Coronary artery (tissue), 2 donors: ENCODE results near the gene MERTK.
"Not testable (repeated sequence)": the region's sequence is repeated elsewhere in the genome, so short reads cannot be mapped to it uniquely, and the experiment has no call there.

Experiments used
- DNase-seq: peaks from one replicate; pipeline ENCODE4 v3.0.0-alpha.2; 2017; ENCODE audit warnings: low spot score
- H3K27ac ChIP-seq, 2 donors: fragments of 200-600 bp; sonication (generic); one replicate each; pipeline ENCODE4 v1.5.1; 2016 to 2019
- H3K4me3 ChIP-seq: fragments of 200-600 bp; sonication (generic); 2 replicates; pipeline ENCODE4 v1.5.1; 2016; ENCODE audit warnings: mild to moderate bottlenecking, moderate library complexity
- CTCF ChIP-seq: fragments of 200-600 bp; sonication (generic); IDR thresholded peaks from one replicate; pipeline ENCODE4 v1.5.1; 2019; ENCODE audit warnings: antibody characterized with exemption

MERTK gene

GRCh38 chr2:112032689-112033465 is 134.5 kb downstream of the MERTK start:
- DNase-seq: no peak
- Histone ChIP-seq H3K4me3 (no peak overlapping the region), H3K27ac (peak overlapping the region; percentile 59 to 73)
- TF ChIP-seq CTCF: no peak

DNA sequence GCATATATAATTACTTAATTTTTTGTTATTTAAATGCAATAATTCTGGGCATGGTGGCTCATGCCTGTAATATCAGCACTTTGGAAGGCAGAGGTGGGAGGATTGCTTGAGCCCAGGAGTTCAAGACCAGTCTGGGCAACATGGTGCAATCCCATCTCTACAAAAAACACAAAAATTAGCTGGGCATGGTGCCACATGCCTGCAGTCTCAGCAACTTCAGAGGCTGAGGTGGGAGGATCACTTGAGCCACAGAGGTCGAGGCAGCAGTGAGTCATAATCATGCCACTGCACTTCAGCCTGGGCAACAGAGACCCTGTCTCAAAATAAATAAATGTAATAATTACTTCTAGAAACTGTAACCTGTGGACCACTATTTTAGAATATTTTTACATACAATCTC is 135.2 kb downstream of the MERTK start:
- Histone ChIP-seq H3K27ac (peak overlapping the region; percentile 27 to 59), H3K4me3 (no peak overlapping the region)
- TF ChIP-seq CTCF: no peak
- no peak for DNase-seq

DNA sequence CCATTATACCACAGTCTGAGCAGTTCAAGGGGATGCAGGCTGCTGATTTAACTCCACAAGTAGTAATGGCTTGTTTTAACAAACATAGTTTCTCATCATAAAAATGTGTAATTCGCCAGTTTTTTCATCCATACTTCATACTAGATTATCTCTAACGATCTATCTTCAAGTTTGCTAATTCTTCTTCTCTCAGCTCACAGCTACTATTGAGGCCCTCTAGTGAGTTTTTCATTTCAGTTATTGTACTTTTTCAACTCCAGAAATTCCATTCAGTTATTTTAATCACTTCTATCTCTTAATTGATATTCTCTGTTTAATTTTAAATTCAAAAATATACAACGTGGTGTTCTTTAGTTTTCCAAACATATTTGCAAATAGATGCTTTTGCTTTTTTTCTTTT is 136.5 kb downstream of the MERTK start:
- H3K4me3 ChIP-seq: no peak overlapping the region
- no peak for TF ChIP-seq CTCF
- H3K27ac ChIP-seq: no peak overlapping the region
- no peak for DNase-seq

- Histone ChIP-seq H3K27ac (no peak overlapping the region), H3K4me3 (no peak overlapping the region)
- no peak for TF ChIP-seq CTCF
- no peak for DNase-seq
Observed at GRCh38 chr2:112035786-112036185, 137.4 kb downstream of the MERTK start.

DNA sequence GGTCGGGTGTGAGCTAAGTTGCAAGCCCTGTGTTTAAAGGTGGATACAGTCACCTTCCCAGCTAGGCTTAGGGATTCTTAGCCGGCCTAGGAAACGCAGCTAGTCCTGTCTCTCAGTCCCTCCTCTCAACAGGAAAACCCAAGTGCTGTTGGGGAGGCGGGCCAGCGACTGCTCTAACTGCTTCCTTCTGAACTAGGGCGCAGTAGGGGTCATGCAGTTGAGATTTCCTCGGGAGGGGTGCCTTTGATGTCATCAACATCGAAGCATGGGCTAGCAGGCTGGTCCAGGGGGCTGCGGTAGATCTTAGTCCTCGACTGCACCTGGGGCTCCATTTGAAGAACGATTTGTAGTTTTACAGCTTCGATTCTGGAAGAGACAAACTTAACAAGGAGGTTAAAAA is 141.1 kb downstream of the MERTK start:
- H3K4me3 ChIP-seq, DNase-seq: not testable (repeated sequence)

DNA sequence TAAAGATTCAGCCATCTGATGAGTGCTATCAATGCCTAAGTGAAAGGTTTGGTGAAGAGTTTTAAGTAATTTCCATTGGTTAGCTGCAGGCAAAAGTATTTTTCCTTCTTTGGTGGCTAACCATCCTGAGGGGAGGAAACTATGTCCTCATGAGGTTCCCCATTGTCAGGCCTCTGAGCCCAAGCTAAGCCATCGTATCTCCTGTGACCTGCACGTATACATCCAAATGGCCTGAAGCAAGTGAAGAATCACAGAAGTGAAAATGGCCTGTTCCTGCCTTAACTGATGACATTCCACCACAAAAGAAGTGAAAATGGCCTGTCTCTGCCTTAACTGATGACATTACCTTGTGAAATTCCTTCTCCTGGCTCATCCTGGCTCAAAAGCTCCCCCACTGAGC is 141.7 kb downstream of the MERTK start:
- H3K4me3 ChIP-seq, H3K27ac ChIP-seq, DNase-seq: not testable (repeated sequence)

More for the DNA sequence above, 141.1 kb downstream of the MERTK start:
- H3K27ac ChIP-seq: not testable (repeated sequence)

DNA sequence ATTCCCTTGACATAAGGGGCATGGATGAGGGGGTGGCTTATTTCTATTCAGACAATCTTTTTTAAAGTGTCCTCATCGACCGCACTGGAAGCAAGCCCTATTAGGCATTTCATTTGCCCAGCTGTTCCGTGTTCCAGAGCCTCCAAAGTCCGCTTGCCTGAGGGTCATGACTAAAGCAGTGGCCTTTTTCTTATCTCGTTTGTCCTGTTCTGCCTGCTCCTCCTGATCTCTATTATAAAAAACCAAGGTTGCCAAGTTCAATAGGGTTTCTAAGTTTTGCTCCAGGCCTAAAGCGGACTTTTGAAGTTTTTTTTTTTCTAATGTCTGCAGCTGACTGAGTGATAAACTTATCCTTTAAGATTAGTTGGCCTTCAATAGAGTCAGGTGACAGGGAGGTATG is 143.1 kb downstream of the MERTK start:
- H3K27ac ChIP-seq, DNase-seq, H3K4me3 ChIP-seq: not testable (repeated sequence)

GRCh38 chr2:112045446-112046014 is 147.1 kb downstream of the MERTK start:
- Histone ChIP-seq H3K4me3 (no peak overlapping the region), H3K27ac (no peak overlapping the region)
- no peak for TF ChIP-seq CTCF
- DNase-seq: no peak
